Activated CD8-positive, alpha-beta memory T cell treated with anti-CD3 and anti-CD28 coated beads for 1 hour (primary cell): ENCODE measurements around the gene CXCR6.

Source experiments
- DNase-seq, 2 donors: peaks; one replicate each; pipeline ENCODE4 v3.0.0-alpha.2; 2020; ENCODE audit warnings: low read depth in 1 of 2; ENCODE audit errors: extremely low read depth in 1 of 2

Gene CXCR6

GRCh38 chr3:45921158-45922038, 21.9 kb upstream of the CXCR6 start:
- no peak for DNase-seq

GRCh38 chr3:45922039-45922326, 21.3 kb upstream of the CXCR6 start:
- no peak for DNase-seq

GRCh38 chr3:45922950-45923590, 20.2 kb upstream of the CXCR6 start:
- no peak for DNase-seq

- DNase-seq: no peak
These were observed 19.5 kb upstream of the CXCR6 start for GRCh38 chr3:45923755-45924154.

- no peak for DNase-seq
These were observed 15.4 kb upstream of the CXCR6 start for GRCh38 chr3:45927881-45928280.

GRCh38 chr3:45929042-45929679, 14.1 kb upstream of the CXCR6 start:
- peak; percentile 33 to 36 for DNase-seq

GRCh38 chr3:45931496-45931895, 11.8 kb upstream of the CXCR6 start:
- DNase-seq: no peak

GRCh38 chr3:45932112-45932511, 11.2 kb upstream of the CXCR6 start:
- no peak for DNase-seq

- DNase-seq: no peak
These were observed 9.7 kb upstream of the CXCR6 start for GRCh38 chr3:45933591-45933990.

GRCh38 chr3:45936261-45936660, 7.0 kb upstream of the CXCR6 start:
- DNase-seq: no peak

- DNase-seq: no peak
These were observed 5.8 kb upstream of the CXCR6 start for GRCh38 chr3:45937206-45938042.

- DNase-seq: no peak
These were observed 5.2 kb upstream of the CXCR6 start for GRCh38 chr3:45938043-45938435.

GRCh38 chr3:45938864-45939263, 4.4 kb upstream of the CXCR6 start:
- DNase-seq: peak; percentile 76 to 80

- no peak for DNase-seq
These were observed 3.9 kb upstream of the CXCR6 start for GRCh38 chr3:45939341-45939771.

GRCh38 chr3:45940004-45940780, 3.1 kb upstream of the CXCR6 start:
- DNase-seq: no peak

GRCh38 chr3:45940781-45941365, 2.4 kb upstream of the CXCR6 start:
- no peak for DNase-seq

GRCh38 chr3:45942051-45942825, 1.0 kb upstream of the CXCR6 start:
- DNase-seq: no peak

- DNase-seq: no peak
These were observed 1.8 kb downstream of the CXCR6 start for GRCh38 chr3:45944830-45945620.
